LNCaP clone FGC (cell line): ENCODE measurements around the gene ST3GAL6.

Experiments used
- DNase-seq: peaks from one replicate; pipeline ENCODE4 v3.0.0-alpha.2; 2011; ENCODE audit warnings: low read depth
- H3K4me3 ChIP-seq: 2 replicates; pipeline ENCODE4 v1.5.1; 2011; ENCODE audit warnings: mild to moderate bottlenecking, low read depth, low read length, control low read depth
- CTCF ChIP-seq: IDR thresholded peaks from 2 replicates; pipeline ENCODE4 v1.5.1; 2012; ENCODE audit warnings: mild to moderate bottlenecking; ENCODE audit not compliant: control insufficient read depth, insufficient read depth; ENCODE audit errors: extremely low read depth

Gene ST3GAL6

DNA sequence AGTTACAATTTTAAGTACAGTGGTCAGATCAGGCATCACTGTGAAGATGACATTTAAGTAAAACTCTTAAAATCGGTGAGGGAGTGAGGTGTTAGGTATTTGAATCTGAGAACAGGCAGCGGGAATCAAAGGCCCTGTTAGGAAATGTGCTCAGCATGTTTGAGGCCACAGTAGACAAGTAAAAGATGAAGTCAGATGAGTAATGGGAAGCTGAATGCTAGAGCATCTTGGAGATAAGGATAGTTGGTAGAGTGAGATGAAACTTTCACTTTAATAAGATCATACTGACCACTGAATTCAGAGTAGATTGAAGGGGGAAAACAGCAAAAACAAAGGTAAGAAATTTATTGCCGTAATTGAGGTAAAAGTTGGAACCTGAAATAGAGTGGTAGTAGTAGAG is 76.7 kb downstream of the ST3GAL6 start:
- no peak for TF ChIP-seq CTCF
- no peak for DNase-seq
- H3K4me3 ChIP-seq: no peak overlapping the region

DNA sequence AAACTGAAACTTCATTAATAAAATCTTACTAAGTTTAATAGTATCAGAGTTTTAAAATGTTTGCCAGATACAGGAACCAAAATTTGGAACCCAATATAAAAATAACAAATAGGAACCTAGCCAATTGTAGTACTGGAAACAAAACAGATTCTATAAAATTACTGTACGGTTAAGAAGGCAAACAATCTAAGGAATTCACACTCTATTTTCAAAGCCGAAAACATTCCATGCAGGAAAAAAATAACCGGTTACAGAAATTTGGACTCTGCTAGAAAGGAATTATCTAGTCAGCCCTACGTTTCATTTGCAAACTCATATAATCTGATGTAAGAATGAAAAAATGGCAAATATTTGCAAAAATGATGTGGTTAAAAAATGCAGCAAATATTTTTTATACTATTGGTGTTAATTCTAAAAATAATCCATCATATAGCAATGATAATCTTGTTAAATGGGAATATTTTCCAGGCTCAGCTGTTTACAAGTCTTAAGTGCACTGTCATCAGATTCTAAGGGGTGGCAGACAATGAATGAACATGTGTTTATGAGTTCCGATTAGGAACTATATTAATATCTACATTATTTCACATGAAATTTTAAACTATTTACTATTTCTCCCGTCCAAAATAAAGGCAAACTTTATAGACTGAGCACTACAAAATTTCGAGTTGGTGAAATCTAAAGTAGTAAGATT is 80.3 kb downstream of the ST3GAL6 start:
- no peak overlapping the region for H3K4me3 ChIP-seq
- DNase-seq: no peak
- TF ChIP-seq CTCF: no peak
